D341Med (cell line): ENCODE measurements around the gene BTBD3.

ENCODE experiments used
- DNase-seq: peaks from one replicate; pipeline ENCODE4 v3.0.0; 2012; ENCODE audit warnings: low spot score

The BTBD3 gene

DNA sequence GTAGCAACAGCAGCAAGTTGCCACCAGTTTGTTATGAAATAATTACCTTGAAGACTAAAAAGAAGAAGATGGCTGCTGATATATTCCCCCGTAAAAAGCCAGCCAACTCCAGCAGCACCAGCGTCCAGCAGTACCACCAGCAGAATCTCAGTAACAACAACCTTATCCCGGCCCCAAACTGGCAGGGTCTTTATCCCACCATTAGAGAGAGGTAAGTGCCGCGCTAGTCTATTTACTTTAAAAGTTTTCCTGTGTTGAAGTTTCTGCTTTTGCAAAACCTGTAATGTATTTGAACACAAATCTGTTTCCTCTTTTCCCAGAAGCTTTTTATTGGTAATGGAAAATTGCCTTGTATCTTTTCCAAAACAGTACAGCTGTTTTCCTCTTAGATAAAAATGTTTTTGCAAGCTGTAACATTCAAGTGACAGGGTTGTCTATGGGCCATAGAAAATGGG is 725 bp downstream of the BTBD3 start:
- DNase-seq, result no peak

DNA sequence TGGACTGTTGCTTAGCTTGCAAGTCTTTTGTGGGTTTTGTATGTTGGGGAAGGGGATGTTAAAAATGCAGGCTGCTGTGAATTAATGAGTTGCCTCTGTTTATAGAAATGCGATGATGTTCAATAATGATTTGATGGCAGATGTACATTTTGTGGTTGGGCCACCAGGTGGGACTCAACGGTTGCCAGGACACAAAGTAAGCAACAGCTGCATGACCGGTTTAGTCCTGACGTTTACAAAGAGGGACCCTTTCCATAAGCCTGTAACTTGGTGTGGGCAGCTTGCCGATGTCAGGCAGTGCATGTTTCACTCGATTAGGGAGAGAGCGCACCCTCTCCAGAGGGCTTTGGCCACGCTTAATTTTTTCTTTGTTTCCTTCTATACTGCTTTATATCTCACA is 1.3 kb downstream of the BTBD3 start:
- DNase-seq, result peak; percentile 73

DNA sequence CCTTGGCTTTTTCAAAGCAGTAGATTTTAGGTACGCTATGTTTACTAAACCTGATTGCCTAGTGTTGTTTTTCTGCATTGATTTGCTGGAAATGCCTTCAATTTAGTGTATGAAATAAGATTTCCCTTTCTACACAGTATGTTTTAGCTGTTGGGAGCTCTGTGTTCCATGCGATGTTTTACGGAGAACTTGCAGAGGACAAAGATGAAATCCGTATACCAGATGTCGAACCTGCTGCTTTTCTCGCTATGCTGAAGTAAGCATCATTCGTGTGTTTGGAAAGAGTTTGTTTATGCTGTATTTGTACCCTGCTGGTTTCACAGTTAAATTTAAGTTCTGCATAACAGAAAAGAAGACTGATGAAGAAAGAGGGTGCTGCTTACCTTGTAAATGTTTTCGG is 1.9 kb downstream of the BTBD3 start:
- DNase-seq, result no peak

- DNase-seq, result no peak
Observed at GRCh38 chr20:11920083-11920482, 2.4 kb downstream of the BTBD3 start.

DNA sequence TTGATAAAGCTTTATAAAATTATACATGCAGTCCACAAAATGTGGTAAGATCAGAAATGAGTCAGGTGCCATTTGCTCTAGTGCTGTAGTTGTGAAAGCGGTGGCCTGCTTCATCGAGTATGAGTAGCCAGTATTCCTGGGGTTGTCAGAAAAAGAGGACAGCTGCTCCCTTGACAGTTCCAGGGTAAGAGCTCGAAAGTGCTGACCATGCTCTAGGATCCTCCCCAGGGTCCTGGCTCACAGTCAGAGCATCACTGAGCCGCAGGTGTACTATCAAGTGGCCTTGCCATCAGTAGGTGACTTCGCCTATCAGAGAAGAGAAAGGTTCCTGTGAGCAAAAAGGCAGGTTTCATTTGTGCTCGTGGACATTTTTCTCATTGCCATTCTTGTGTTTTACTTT is 3.6 kb downstream of the BTBD3 start:
- DNase-seq, result no peak

DNA sequence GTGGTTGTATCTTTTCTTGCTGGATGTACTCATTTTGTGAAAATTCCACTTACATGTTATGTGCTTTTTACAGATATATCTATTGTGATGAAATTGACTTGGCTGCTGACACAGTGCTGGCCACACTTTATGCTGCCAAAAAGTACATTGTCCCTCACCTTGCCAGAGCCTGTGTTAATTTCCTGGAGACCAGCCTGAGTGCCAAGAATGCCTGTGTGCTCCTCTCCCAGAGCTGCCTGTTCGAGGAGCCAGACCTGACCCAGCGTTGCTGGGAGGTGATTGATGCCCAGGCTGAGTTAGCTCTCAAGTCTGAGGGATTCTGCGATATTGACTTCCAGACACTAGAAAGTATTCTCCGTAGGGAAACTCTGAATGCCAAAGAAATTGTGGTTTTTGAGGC is 4.9 kb downstream of the BTBD3 start:
- no peak for DNase-seq

- DNase-seq, result no peak
Observed at GRCh38 chr20:11924923-11925322, 7.2 kb downstream of the BTBD3 start.

DNA sequence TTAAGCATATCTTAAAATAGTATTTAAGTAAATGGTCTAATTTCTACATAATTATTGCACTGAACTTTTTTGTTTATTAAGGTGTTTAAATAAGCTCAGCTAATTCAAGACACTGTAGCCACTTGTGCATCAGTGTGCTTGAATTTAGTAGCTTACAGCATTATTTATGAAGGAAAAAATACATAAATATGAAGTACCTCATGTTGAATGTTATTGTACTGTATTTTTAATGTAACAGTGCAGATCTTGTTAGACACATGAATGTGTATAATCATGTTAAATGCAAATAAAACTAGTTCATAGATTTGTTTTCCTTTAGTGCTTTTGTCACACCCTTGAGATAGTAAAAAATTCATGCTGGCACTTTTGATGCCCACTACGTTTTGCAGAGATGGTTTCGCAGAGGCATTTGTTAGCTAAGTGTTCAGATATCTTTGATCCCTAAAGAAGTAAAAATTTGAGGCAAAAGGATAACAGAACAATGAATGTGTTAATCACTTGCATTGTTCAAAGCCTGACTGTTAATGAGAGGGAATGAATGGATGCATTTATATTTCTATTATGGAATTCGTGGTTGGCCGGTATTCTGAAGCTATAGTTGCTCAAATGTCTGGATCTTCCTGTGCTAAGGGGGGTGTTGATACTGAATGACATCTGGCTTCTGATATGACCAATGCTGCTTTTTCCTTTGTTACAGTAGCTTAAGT is 8.8 kb downstream of the BTBD3 start:
- DNase-seq, result no peak

GRCh38 chr20:11929947-11930346 is 12.3 kb downstream of the BTBD3 start:
- DNase-seq, result no peak

DNA sequence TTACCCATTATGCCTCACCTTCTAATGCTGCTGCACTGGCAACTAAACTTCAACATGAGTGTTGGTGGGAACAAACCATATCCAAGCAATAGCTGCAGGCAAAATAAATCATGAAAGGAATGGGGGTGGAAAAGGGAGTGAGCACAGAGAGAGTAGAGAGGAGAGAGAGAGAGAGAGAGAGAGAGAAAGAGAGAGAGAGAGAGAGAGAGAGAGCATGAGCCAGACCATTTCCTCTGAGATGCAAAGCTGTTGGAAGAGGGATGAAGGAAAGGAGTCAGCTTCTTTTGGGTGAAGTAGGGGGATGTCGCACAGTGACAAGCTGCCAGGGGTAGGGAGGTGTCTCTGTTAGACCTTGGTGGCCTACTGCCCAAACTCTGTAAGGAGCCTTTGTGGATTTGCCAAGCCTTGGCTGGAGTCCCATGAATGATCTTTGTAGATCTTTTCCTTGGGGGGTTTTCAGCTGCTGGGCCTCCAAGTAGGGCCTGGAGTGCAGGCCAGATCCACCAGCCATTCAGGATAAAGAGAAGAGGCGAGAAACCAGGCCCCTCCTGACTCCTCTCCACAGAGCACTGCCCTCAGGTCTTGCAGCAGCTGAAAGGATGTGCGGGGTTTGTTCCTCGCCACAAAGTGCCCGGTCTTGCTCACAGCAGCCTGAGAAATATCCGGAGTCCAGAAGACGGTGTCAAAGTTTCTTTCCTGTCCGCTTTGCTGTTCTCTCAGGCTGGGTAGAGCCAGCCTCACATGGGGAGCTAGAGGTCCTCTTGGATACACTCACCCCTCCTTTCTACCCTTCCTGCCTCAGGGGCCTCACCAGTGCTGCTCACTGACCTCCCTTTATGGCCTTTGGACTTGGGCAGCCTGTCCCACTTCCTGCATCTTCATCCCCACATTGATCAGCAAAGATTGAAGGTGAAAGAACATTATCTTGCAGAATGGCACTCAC is 17.8 kb downstream of the BTBD3 start:
- no peak for DNase-seq

- DNase-seq, result no peak
Observed at GRCh38 chr20:11936157-11936556, 18.5 kb downstream of the BTBD3 start.

- DNase-seq, result no peak
Observed at GRCh38 chr20:11937230-11937629, 19.5 kb downstream of the BTBD3 start.

- DNase-seq, result no peak
Observed at GRCh38 chr20:11941593-11942246, 24.0 kb downstream of the BTBD3 start.

DNA sequence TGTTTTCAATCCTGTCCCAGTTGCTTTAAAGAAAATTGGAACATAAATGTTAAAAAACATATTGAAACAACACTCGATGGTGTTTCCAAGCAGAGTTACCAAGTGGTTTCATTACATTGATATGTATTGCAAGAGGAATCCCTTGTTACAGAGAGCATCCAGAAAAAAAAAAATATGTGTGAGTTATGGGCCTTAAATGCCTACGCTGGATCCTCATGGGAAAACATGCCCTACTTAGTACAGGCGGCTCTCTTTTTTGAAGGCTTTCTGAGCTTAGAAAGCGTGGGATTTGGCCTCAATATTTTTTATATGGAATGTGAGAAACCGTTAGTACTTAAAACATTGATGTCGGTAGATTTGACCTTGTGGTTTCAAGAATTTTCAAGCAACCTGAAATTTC is 26.1 kb downstream of the BTBD3 start:
- DNase-seq, result no peak

GRCh38 chr20:11948806-11949205 is 31.1 kb downstream of the BTBD3 start:
- no peak for DNase-seq

DNA sequence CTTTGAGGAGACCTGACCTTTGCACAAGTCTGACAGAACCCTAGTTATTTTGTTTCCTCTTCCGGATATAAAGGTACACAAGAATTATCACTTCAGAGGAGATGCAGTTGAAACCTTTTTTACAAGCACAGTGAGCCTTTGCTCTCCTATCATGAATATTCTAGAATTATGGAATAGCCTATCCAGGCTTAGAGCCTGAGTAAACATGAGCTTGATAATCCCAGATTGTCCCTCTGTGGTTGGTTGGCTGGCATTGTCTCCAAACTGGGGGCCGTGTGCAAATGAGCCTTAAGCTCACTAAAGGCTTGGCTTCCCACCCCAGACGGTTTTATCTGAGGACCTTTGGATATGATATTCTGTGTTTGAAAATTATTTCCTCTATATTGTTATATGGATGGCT is 32.0 kb downstream of the BTBD3 start:
- no peak for DNase-seq

DNA sequence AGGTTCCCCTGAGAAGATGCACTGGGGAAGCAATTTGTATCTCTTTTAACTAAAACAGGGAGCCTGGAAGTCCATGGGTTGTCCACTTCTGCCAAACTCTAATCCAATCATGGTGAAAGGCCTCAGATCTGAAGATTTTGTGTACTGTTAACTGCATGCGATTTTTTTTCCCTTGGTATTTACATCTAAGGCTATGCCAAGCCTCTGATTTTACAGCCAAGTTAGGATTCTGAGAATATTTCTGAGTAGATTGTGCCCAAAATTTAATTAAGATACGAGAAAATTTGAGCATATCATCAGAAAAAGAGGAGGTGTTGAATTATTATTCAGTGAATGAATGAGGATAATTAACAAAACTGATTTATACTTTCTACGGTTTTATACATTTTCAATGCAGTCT is 34.0 kb downstream of the BTBD3 start:
- no peak for DNase-seq

- no peak for DNase-seq
Observed at GRCh38 chr20:11952639-11953038, 34.9 kb downstream of the BTBD3 start.

DNA sequence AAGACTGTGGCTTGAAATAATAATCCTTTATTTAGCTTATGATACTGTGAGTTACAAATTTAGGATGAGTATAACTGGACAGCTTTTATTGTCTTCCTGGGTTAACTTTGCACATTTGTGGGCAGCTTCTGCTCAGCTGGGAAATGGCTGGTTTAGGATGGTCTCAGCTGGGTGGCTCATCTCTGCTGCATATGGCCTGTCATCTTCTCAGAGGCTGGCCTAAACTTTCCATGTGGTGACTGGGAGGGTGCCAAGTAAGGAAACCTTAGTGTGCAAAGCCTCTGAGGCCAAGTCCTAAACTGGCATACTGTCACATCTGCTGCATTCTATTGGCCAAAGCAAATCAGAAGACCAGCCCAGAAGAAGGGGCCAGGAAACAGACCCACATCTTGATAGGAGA is 40.2 kb downstream of the BTBD3 start:
- DNase-seq, result no peak

GRCh38 chr20:11958855-11959254 is 41.2 kb downstream of the BTBD3 start:
- DNase-seq, result no peak

GRCh38 chr20:11965602-11966001 is 47.9 kb downstream of the BTBD3 start:
- no peak for DNase-seq

DNA sequence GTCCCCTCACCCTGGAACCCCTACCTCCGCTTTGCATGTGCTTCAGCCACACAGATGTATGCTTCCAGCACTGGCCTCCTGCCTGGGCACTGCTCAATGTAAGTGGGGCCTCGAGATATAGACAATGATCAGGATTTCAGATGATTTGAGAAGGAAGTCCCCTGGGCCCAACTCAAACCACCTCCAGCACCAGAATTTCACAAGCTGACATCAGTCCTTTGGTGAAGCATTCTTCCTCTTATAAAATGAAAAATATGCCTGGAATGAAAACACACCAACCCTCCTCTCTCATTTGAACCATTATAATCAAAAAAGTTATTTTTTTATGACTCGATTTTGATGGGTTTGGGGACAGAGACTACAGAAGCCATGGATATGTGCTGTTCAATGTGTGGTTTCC is 48.5 kb downstream of the BTBD3 start:
- no peak for DNase-seq
